Mucosa of descending colon (tissue), 3 donors: ENCODE results near the gene DSCAM. TPM values are rescaled to one million over a fixed set of nuclear protein-coding genes. Genes with fewer than 3 reads are reported as not detected.

Source experiments
- ATAC-seq: fragments of 200-7000 bp; cut with Tn5 transposase; one replicate; pipeline ENCODE4 v1.9.1; 2020; ENCODE audit warnings: mild to moderate bottlenecking, moderate library complexity
- DNase-seq, 3 donors: peaks; one replicate each; pipeline ENCODE4 v3.0.0-alpha.2; 2020
- H3K36me3 ChIP-seq: fragments of 200-600 bp; one replicate; pipeline ENCODE4 v1.8.0; 2021; ENCODE audit warnings: low read depth, mild to moderate bottlenecking
- H3K4me1 ChIP-seq: fragments of 200-600 bp; one replicate; pipeline ENCODE4 v1.8.0; 2021; ENCODE audit warnings: low read depth, mild to moderate bottlenecking
- H3K4me3 ChIP-seq: fragments of 200-600 bp; one replicate; pipeline ENCODE4 v1.8.0; 2021; ENCODE audit warnings: mild to moderate bottlenecking
- H3K9me3 ChIP-seq: fragments of 200-600 bp; one replicate; pipeline ENCODE4 v1.8.0; 2021; ENCODE audit warnings: mild to moderate bottlenecking
- intact Hi-C, 2 donors: fragments of 100-400 bp; cut with DNase I in 1 of 2; cut with micrococcal nuclease in 1 of 2; formaldehyde crosslinking; loops; one replicate each; pipeline versions ENCODE4 v1.11.0 to v1.11.1; 2022; cut with DNase I, micrococcal nuclease
- total RNA-seq, 3 donors: library from RNA; stranded (reverse); fragmentation: NEBNext Ultra II Directional in 2 of 3; extraction: Animal tissue kit (Norgen Biotek cat#: 25700) in 2 of 3; gene quantifications; one replicate each; pipeline versions ENCODE4 v1.2.1 to v1.2.4, GENCODE V29; 2021 to 2023
- TF ChIP-seq, protein P1 (sequence below): fragments of 200-600 bp; IDR thresholded peaks from one replicate; pipeline ENCODE4 v1.8.0; 2022; ENCODE audit warnings: antibody characterized with exemption, mild to moderate bottlenecking
- donor health status: DM: no; HTN: no; CAD: no; lungs with moderate emphysema.
- donor health status: DM: no; HTN: no; CAD: no.
- donor health status: DM: no; HTN: yes; CAD: no.

The DSCAM gene
- total RNA-seq, 3 donors from 2014 or later, result 0.35 TPM; not detected in 2

GRCh38 chr21:40254540-40255465 lies 592.2 kb downstream of the DSCAM start:
- TF ChIP-seq, protein P1, sequence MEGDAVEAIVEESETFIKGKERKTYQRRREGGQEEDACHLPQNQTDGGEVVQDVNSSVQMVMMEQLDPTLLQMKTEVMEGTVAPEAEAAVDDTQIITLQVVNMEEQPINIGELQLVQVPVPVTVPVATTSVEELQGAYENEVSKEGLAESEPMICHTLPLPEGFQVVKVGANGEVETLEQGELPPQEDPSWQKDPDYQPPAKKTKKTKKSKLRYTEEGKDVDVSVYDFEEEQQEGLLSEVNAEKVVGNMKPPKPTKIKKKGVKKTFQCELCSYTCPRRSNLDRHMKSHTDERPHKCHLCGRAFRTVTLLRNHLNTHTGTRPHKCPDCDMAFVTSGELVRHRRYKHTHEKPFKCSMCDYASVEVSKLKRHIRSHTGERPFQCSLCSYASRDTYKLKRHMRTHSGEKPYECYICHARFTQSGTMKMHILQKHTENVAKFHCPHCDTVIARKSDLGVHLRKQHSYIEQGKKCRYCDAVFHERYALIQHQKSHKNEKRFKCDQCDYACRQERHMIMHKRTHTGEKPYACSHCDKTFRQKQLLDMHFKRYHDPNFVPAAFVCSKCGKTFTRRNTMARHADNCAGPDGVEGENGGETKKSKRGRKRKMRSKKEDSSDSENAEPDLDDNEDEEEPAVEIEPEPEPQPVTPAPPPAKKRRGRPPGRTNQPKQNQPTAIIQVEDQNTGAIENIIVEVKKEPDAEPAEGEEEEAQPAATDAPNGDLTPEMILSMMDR, result no peak
- ATAC-seq (no peak), DNase-seq (no peak)
- intact Hi-C loops, result no loop called here
- H3K4me1 ChIP-seq, result no peaks in the 10 kb centered on the region
- peaks cover 7% of the 10 kb centered on the region for H3K9me3 ChIP-seq
- H3K36me3 ChIP-seq, result no peaks in the 10 kb centered on the region
- no peak overlapping the region for H3K4me3 ChIP-seq

GRCh38 chr21:40253112-40253511 lies 593.8 kb downstream of the DSCAM start:
- no peak for ATAC-seq
- H3K4me1 ChIP-seq, result no peaks in the 10 kb centered on the region
- intact Hi-C loops, result no loop called here
- no peak overlapping the region for H3K4me3 ChIP-seq
- no peaks in the 10 kb centered on the region for H3K36me3 ChIP-seq
- H3K9me3 ChIP-seq, result peaks cover 7% of the 10 kb centered on the region
- TF ChIP-seq, protein P1, result no peak
- DNase-seq, result no peak

- Histone ChIP-seq H3K4me3 (no peak overlapping the region), H3K9me3 (peaks cover 9% of the 10 kb centered on the region), H3K4me1 (no peaks in the 10 kb centered on the region), H3K36me3 (no peaks in the 10 kb centered on the region)
- DNase-seq, result no peak
- intact Hi-C loops, result no loop called here
- no peak for ATAC-seq
- TF ChIP-seq, protein P1, result no peak
Observed at GRCh38 chr21:40250514-40251294, 596.3 kb downstream of the DSCAM start.

DNA sequence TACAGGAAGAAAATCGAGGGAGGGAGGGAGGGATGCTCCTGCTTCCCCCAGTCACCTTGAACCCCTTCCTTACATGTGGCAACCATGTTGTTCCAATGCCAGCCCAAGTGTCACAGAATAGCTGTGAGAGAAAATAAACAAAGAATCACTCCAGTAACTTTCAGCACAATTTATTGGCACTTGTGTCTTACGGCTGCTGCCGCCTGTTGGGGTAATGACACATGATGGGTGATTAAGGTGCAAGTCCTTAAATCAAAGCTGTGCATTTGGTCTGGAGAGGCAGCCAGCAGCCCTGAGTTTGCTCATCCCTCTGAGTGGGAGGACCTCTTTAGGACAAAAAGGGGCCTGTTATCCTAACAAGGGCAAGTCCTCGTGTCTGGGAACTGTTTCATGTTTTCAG lies 602.0 kb downstream of the DSCAM start:
- no peaks in the 10 kb centered on the region for H3K36me3 ChIP-seq
- TF ChIP-seq, protein P1, result no peak
- H3K4me3 ChIP-seq, result no peak overlapping the region
- no peaks in the 10 kb centered on the region for H3K4me1 ChIP-seq
- DNase-seq (no peak), ATAC-seq (no peak)
- peaks cover 6% of the 10 kb centered on the region for H3K9me3 ChIP-seq
- intact Hi-C loops, result no loop called here

DNA sequence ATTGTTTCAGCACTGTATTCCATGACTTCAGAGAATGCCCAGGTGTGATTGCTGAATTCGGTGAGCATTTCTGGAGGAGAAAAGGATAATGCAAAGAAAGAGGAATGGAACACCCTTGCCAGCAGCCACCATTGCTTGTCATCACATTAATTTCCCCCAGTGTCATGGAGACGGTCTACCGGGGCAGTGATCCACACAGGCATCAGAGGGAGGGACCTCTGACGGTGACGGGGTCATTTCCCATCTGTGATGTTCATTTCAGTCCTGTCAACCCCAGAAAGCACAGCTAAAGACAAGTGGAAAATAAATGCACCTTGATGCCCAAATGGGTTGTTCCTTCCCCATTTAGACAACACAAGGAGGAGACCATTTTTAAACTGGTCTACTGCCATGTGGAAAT lies 603.3 kb downstream of the DSCAM start:
- no peak overlapping the region for H3K4me3 ChIP-seq
- no peaks in the 10 kb centered on the region for H3K4me1 ChIP-seq
- H3K9me3 ChIP-seq, result peaks cover 6% of the 10 kb centered on the region
- no peak for DNase-seq
- intact Hi-C loops, result no loop called here
- no peak for ATAC-seq
- TF ChIP-seq, protein P1, result no peak
- H3K36me3 ChIP-seq, result no peaks in the 10 kb centered on the region
